ENCODE measurements around the gene SLCO3A1.
"Not testable (repeated sequence)": the region's sequence is repeated elsewhere in the genome, so short reads cannot be mapped to it uniquely, and the experiment has no call there.

SLCO3A1 gene

DNA sequence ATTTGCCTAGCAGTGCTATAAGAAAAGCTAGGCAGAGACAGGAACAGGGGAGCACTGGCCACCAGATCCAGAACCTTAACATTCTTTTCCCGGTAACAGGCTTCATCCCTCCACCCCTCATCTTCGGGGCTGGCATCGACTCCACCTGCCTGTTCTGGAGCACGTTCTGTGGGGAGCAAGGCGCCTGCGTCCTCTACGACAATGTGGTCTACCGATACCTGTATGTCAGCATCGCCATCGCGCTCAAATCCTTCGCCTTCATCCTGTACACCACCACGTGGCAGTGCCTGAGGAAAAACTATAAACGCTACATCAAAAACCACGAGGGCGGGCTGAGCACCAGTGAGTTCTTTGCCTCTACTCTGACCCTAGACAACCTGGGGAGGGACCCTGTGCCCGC lies 309.1 kb downstream of the SLCO3A1 start:
- DNase-seq (ENCODE audit: low spot score), result no peak

DNA sequence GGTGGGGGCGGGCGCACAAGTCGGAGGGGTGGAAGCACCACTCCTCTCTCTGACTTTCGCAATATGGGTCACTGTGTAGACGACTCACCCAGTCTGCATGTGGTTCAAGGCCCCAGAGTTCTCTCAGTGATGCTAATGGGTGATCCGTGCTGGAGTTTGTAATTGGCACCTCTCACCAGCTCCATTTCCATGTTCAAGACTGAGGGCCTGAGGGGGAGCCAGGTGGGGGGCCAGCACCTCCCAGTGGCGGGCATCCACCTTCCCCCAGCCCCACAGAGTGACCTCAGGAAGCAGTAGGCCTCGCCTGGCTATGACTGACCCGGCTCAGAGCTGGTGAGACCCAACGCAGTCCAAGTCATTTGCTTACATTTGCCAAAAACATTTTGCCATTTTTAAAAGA lies 310.1 kb downstream of the SLCO3A1 start:
- DNase-seq (ENCODE audit: low spot score), result no peak

DNA sequence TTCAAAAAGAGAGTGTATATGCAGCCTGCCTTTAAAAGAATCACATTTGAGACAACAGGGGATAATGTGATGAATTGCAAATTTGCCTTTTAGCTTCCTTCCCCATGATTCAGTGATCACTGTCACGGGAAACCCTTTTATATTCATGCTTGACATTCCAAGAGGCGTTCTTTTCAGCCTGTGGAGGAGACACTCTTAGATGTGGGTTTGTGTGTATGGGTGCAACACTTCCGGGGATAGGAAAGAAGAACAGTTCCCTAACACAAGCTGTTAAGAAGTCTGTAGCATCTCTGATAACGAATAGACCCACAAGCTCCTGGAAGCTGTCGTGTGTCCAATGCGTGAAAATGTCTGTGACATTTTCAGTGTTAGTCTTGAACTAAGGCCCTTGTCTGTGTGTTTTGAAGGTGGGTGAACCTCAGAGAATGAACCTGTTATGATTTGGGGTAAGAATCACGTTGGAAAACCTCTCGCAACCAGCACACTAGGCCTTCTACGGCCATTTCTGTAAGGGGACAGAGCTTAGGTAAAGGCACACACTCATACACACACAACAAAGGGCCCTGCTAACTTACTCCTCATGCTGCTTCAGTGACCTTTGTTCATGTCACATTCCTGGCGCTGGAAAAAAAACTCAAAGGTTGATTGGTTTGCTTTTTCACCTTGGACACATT lies 311.0 kb downstream of the SLCO3A1 start:
- no peak for DNase-seq (ENCODE audit: low spot score)

DNA sequence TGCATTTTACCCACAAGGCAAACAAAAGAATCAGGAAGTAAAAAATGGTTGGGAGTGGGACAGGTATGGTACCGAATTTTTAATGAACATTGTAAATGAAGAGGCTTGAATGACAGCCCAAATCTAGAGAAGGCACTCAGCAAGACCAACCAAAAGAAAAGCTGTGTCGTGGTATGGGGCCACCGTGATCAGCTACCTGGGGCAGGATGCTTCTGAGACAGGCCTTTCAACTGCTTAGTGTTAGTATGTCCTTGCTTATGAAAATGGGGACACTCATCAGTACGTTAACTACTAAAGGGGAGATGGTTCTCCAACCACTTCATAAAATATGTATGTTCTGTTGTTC lies 311.5 kb downstream of the SLCO3A1 start:
- DNase-seq (ENCODE audit: low spot score), result no peak

GRCh38 chr15:92166029-92166428 lies 312.5 kb downstream of the SLCO3A1 start:
- DNase-seq (ENCODE audit: low spot score), result no peak

DNA sequence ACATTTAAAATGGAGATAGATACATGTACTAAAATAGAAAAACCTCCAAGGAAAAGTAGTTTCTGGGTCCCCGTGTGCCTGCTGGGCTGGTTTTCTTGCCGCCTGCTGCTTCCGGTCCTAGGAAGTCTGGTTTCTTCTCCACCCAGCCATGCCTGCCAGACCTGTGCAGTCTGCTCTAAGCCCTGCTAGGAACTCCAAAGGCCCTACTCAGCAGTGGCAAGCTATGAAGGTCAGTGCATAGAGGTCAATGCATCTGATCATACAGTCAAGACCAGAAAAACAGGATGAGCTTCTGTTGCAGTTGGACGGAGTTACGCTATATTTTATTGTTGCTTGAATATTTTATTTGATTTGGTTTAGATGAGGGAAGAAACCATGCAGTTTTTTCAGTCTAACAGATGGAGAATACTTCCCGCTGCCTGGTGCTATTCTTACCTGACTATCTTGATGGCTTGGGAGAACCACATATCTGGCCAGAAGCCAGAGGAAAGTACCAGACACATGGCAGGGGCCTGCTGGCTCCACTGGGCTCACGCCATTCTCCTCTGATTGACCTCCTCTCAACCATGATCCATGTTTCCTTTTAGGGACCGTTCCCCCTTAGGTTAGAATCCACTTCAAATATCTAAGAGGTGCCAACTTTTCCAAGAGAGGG lies 313.4 kb downstream of the SLCO3A1 start:
- DNase-seq (ENCODE audit: low spot score), result no peak

GRCh38 chr15:92167451-92167850 lies 313.9 kb downstream of the SLCO3A1 start:
- DNase-seq (ENCODE audit: low spot score), result no peak

- DNase-seq (ENCODE audit: low spot score), result no peak
Observed at GRCh38 chr15:92168066-92168683, 314.7 kb downstream of the SLCO3A1 start.

- DNase-seq (ENCODE audit: low spot score), result no peak
Observed at GRCh38 chr15:92170897-92171296, 317.4 kb downstream of the SLCO3A1 start.

DNA sequence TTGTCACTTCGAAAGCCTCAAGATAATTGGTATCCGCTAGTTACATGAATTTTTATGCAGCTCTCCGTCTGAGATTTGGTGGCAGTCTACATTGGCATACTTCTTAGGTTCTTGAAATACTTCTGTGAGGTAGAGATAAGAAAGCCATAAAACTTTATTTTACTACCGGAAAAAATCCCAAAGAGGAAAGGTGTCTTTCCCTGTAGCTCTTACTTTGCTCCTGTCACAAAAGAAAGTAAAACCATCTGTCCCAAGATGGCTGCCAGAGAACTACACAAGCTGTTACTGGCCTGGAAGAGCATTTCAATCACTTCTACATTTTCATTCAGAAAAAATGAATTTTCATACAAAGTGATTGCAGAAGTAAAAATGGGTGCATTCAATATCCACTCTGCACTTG lies 325.4 kb downstream of the SLCO3A1 start:
- no peak for DNase-seq (ENCODE audit: low spot score)

- DNase-seq (ENCODE audit: low spot score), result no peak
Observed at GRCh38 chr15:92184142-92184541, 330.6 kb downstream of the SLCO3A1 start.

DNA sequence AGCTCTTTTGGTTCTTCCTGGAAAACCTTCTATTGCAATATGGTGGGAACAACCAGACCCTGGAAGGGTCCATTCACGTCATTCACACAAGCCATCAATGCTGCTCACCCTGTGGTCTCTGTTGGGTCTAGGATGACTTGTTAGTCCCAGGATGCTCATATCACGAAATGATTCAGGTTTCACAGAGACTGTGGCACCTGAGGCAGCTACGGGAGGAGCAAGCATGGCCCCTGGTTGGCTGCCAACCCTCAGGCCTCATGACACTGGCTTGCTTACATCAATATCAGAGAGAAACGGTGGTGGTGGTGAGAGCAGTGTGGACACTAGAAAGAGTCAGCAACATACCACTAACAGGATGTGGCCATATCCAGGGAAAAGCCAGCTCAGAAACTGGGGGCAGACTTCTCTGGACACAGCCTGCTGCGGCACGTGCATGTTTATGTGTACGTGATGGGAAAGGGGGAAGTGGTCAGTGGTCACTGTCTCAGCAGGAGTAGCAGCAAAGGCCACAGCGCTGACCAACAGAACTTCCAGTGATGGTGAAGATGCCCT lies 331.2 kb downstream of the SLCO3A1 start:
- DNase-seq (ENCODE audit: low spot score), result no peak

GRCh38 chr15:92187975-92188374 lies 334.5 kb downstream of the SLCO3A1 start:
- DNase-seq (ENCODE audit: low spot score), result no peak

DNA sequence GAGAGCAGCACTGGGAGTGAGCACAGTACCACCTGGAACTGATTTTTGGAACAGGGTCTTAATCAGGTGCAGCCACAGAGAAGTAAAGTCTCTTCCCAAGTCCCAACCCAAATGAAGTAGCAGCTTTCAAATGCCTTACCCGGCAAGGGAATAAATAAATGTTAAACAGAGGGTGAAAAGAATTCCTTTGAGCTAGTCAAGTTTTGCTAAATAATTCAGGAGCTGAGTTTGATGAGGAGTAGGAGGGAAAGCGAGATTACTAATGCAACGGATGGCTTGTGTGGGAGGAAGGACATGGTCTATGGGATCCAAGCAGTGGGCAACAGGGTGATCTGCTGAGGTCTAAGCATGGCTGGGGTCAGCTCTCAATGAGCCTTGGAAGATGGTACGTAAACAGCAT lies 335.7 kb downstream of the SLCO3A1 start:
- no peak for DNase-seq (ENCODE audit: low spot score)

DNA sequence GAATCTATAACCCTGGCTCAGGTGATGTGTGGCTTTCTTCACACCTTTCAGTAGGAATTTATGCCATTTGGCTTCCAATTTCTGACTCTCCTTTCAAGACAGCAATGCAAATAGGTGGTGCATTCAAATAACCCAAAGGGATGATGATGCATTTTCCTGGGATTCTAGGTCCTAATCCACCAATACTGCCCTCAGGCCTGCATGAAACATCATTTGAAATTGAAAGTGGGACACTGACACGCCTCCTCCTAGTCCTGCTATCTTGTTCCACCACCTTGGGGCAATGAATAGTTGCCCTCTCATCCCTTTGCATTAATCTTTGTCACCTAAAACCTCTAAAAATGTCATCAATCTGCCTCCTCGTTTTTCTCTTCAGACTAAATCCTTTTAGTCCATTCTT lies 341.7 kb downstream of the SLCO3A1 start:
- no peak for DNase-seq (ENCODE audit: low spot score)

DNA sequence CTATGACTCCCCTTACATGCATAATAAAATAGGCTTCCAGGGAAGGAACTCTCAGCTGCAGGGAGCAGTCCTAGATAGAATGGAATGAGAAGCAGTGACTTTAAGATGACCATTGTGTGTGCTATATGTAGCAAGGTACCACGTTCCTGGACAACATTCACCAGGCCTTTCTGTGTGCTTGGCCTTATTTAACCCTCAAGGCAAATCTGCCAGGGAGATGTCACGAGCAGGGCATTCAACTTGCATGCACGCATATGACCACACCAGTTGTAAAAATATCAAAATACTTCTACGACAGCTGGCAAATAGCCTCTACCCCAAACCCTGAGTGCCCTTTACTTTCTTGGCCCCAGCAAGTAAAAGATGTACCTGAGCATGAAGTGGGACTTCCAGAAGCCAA lies 342.8 kb downstream of the SLCO3A1 start:
- DNase-seq (ENCODE audit: low spot score), result no peak

DNA sequence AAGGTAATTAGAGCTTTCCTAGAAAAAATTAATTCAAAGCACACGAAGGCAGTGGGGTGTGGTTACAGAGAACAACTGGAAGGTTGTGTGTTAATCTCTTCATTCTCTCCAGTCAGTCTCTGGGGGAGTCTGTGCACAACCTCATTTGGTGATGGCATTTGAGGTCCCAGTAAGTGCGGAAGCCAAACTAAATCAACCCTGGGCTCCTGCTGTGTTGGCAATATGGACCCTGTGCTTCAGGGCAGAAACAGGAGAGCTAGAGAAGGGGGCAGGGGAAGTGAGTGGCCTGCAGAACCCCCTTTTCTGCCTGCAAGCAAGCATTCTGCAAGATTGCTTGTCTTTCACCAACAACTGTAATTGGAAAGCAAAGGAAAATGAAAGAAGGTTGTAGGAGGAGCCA lies 344.2 kb downstream of the SLCO3A1 start:
- no peak for DNase-seq (ENCODE audit: low spot score)

DNA sequence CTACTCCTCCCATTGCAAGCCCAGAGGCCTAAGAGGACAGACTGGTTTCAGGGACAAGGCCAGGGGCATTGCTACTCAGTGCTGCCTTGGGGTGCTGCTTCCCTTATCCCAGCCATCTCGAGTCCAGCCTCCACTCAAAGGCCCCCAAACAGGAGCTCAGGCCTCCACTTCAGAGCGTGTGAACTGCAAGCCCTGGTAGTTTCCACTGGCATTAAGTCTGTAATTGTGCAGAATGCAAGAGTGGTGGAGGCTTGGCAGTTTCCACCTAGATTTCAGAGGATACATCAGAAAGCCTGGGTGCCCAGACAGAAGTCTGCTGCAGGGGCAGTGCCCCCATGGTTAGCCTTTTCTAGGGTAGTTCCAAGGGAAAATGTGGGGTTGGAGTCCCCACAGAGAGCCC lies 347.4 kb downstream of the SLCO3A1 start:
- no peak for DNase-seq (ENCODE audit: low spot score)

- DNase-seq (ENCODE audit: low spot score), result no peak
Observed at GRCh38 chr15:92205255-92205739, 351.8 kb downstream of the SLCO3A1 start.

GRCh38 chr15:92207601-92208000 lies 354.1 kb downstream of the SLCO3A1 start:
- DNase-seq (ENCODE audit: low spot score), result not testable (repeated sequence)

Data from germinal center (tissue), 1 donor.